D341Med (cell line): ENCODE measurements around the gene MOCS1.
"Not testable (repeated sequence)": the region's sequence is repeated elsewhere in the genome, so short reads cannot be mapped to it uniquely, and the experiment has no call there.

Experiments
- DNase-seq: peaks from one replicate; pipeline ENCODE4 v3.0.0; 2012; ENCODE audit warnings: low spot score

MOCS1 gene

DNA sequence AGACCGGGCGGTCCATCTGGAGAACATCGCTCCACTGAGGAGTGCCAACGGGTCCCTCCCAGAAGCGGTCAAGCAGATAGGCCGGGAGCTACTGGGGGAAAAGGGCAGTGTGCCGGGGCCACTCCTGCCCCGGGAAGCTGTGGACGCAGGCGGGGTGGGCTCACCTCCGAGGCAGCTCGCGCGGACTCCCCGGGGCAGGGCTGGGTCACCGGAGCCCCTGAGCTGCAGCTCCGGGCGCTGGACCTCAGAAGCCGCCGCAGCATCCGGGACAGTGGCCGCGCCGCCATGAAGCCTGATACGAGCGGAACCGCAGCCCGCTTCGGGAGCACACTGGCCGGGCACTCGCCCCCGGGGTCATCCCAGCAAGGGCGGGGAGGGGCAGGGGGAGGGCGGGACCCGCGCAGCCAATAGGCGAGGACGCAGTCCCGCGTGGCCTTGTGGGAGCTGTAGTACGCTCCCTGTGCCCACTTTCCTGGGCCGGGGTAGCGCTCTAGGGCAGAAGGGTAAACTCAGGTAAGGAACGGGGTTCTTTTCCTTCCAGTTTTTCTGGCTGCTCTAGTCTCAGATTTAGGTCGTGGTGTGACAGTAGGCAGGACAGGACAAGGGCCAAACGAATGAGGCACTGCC lies at the start of gene MOCS1:
MOCS1 (minus strand) TSS at position 332 of the 627 bp plus-strand sequence; CDS start at position 287, 45 bp downstream.
- peak; percentile 78 for DNase-seq

DNA sequence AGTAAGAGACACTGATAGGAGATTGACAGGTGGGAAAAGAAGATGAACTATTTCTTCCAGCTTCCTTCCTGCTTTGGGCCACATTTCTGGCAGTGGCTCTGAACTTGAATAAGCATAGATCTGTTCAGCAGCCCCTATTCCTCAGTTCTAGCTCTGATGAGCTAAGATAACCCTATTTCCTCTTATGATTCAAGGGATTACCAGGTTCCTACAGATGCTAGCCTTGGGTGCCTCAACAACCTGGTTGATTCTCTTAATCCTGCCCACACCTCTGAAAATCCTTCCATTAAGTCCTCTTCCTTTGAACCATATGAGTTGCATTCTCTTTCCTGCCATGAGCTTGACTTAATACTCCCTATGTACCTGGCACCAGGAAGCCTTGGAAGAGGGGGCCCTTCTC lies 49.8 kb upstream of the MOCS1 start:
- no peak for DNase-seq

DNA sequence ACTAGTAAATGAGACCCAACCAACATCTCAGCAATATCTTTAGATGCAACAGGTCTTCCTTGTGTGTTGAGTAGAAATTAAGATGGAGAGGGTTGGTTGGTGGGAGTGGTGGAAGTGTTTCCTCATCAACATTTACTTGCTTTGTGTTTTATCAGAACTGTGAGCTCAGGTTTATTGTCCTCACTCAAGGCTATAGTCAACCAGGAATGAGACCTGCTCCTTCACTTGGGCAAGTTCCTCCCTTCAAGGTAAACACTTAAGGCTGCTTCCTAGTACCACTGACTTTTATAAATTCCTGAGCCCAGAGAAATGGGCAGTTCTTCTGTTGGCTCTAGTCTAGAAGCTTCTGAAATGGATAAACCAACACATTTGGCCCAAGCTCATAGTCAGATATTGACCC lies 48.9 kb upstream of the MOCS1 start:
- no peak for DNase-seq

DNA sequence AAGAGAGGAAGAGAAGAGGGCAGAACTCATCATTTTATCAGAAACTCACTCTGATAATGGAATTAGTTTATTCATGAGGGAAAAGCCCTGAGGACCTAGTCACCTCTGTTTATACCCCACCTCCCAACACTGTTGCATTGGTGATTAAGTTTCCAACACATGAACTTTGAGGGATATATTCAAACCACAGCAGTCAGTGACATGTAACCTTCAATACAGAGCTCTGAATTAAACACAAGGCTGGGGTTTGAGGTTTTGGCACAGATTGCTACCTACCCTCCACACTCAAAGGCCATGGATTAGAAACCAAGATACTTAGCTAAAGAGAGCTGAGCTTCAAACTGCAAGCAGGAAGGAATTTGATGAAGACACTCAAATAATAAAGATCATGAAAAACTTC lies 48.5 kb upstream of the MOCS1 start:
- DNase-seq = no peak

DNA sequence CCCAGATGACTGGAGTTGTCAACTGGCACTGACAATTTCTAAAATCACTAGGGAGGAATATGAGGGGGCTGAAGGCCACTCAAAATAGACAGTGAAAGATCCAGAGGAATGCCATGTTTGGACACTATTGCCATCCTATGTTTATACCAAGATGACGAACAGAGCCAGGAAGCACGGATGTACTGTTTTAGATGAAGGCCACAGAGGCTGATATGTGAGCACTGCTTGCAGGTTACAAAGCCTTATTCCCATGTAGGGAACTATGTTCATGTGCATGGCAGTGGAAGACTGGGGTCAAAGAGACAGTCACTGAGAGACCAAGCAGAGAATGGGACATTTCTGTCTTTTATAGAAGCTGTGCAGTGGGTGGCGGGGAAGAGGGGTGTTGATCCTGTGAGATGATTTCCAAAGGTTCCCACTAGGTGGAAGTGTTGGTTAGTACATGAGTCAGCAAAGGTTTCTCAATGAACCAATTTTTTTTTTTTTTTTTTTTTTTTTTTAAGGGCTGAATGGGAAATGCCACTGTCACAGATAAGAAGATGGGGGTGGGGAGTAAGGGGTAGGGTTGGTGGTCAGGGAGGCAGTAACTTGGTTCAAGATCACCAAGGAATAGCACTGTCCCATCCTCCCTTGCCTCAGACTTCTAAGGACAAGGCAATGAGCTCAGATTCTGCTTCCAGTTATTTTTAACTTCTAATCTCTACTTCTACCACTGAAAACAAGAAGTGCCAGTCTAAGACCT lies 46.7 kb upstream of the MOCS1 start:
- peak; percentile 63 for DNase-seq

DNA sequence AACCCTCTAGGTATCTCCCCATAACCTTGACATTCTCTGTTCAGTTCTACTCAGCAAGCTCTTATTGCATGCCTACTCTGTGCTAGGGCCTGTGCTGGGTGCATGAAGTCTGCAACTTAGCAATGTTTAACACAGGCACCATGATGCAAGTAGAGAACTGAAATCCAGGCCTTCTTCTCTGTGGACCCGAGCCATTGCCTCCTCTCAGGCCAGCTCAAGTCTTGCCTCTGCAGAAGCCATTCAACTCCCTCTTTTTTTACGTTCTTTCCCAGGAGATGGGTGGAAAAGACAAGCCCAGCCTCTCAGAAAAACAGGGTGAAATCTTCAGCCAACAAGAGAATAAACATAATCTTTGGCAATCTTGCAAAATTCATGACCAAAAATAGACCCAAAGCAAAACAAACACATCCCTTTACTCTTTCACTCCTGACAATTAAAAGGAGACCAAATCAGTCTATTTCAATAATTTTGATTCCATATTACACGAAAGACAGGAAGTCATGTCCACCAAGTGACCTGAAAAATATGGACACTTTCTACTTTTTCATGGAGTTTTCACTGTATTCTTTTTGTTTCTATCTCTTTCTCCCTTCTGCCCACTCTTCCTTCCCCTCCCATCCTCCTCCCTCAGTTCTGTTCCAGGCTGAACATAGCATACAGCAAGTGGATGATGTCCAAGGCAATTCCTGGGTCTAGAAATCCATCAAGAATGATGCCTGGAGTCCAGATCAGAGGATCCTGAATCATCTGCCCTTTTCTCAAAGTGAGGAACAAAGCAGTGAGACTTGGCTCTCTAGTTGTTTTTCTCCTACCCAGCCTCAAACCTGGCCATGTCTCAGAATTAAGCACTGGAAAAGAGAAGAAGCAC lies 45.4 kb upstream of the MOCS1 start:
- no peak for DNase-seq

DNA sequence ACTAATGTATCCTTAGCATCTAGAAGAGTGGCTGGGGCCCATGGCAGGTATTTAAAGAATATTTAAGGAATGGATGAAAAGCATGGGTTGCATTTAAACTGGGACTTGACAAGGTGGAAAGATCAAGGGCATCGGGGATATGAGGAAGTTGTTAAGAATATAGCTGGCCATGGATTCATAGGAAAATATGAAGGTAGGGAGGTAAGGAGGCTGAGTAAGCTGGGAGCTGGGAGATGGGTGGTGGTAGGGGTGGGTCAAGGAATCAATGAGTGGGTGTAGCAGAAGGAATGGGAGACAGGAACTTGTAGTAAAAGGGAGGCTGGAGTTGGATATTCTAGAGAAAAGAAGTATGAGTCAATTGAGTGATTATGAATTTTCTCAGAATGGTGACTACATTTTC lies 44.0 kb upstream of the MOCS1 start:
- no peak for DNase-seq

DNA sequence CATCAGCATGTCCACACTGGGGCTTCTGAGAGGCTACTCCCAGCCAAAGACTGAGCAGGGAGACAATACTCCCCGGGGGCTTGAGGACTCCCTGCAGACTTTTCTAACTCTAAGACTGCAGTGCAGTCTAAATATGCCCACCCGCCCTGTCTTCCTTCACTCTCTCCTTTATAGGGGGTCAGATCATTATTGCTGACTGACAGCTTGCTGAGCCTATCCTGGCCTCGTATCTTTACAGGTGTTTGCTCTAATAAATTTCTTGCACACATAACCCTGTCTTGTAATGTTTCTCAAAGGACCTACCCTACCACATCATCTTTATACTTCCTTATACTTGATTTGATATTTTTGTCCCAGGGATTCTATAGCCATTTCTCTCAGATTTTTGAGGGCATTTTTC lies 39.4 kb upstream of the MOCS1 start:
- DNase-seq = no peak

DNA sequence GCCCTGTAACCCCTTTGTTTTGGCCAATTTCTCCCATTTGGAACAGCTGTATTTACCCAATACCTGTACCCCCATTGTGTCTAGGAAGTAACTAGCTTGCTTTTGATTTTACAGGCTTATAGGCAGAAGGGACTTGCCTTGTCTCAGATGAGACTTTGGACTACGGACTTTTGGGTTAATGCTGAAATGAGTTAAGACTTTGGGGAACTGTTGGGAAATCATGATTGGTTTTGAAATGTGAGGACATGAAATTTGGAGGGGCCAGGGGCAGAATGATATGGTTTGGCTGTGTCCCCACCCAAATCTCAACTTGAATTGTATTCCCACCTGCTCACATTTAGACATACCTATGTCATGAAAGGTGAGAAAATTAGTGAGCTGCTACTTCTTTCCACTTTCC lies 38.5 kb upstream of the MOCS1 start:
- not testable (repeated sequence) for DNase-seq

DNA sequence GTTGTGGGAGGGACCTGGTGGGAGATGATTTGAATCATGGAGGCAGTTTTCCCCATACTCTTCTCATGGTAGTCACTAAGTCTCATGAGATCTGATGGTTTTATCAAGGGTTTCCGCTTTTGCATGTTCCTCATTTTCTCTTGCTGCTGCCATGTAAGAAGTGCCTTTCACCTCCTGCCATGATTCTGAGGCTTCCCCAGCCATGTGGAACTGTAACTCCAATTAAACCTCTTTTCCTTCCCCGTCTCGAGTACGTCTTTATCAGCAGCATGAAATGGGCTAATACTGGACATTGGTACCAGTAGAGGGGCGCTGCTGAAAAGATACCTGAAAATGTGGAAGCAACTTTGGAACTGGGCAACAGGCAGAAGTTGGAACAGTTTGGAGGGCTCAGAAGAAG lies 36.9 kb upstream of the MOCS1 start:
- DNase-seq = not testable (repeated sequence)

DNA sequence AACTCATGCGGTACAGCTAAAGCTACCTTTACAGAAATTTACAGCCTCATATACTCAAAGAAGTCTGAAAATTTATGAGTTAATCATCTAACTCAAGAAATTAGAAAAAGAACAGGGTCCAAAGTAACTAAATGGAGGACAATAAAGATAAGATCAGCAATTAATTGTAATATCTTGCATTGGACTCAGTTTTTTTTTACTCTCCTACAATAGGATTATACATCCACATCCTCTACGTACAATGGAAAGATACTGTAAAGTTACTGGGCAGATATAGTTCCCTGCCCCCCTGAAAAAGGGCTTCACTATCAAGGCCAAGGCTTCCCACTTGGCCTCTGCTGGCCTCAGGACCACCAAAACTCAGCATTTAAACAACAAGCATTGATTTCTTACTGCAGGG lies 31.5 kb upstream of the MOCS1 start:
- DNase-seq = no peak

DNA sequence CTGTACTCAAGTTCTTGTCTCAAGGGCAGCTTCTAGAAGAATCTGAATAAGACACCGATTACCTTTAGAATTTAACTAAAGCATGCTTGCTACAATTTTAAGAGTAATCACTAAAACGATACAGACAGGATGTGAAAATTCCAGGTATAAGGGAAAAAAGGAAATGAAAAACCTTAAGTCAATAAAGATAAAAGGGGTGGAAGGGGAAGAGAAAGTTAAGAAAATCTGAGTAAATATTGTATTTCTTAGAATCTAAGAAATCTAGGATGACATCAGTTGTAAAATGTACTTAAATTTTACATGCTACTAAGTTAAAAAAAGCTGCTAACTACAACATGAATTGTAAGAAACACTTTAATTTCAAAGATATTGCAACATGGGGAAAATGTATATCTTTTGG lies 30.3 kb upstream of the MOCS1 start:
- DNase-seq = no peak

DNA sequence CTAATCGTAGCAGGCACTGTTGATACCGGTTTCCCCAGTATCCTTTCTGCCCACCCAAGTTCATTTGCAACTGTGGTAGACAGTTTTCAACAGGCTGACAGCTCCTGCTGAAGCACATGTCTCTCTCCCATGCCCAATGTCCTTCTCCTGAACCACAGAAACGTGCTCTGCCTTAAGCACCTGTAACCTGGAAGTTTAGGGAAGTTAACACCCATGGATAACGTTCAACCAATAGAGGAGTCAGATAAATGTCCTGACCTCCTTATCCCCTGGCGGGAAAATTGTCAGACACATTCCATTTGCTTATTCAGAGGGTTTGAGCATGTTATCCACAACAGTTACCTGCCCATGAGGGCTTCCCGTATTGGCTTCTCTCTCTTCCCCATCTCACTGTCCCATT lies 29.8 kb upstream of the MOCS1 start:
- no peak for DNase-seq

DNA sequence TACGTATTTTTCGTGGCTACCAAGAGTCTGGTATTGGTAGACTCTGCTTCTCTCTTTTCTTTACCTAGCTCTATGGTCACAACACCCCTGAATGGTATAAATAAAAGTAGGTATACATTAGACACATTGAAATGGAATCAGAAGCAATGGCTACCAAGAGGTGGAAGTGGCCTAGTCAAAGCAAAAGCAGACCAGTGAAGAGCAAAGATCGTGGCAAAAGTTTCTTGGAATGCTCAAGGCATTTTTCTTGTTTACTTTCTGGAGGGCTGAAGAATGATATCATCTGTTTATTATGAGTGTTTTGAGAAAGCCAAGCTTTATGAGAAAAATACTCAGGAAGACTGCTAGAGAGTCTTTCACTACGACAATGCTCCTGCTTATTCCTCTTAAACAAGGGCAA lies 28.6 kb upstream of the MOCS1 start:
- DNase-seq = no peak

DNA sequence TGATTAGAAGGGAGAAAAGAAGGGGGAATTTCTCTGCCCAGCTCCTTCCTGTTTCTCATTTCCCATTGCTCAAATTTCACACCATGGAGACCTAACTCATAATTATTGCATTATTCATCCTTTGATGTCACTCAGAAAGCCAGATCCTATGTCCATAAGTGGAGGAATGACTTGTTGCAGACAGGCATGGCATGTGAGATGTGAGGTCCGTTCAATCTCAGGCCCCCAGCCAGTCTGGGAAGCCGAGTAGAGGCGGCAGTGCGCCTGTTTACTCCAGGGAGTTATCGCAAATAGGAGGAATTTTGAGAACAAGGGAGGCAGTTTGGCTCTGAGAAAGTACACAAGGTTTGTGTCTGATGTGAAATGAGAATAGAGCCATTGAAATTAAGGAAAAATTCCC lies 26.9 kb upstream of the MOCS1 start:
- no peak for DNase-seq

DNA sequence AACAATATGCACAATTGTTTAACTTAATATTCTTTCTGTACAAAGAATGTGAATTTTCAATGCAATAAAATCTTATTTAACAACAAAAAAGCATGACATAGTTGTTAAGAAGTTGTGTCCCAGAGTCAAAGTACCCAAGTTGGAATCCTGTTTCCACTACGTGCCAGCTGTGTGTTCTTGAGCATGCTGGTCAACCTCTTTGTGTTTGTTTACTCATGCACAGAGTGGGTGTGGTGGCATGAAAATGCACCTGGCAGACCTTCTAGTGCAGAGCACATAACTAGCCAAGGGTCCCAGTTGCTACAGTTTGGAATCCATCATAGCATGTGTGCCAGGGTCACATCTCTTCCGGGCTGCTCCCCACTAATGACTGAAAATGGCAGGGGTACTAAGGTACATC lies 24.7 kb upstream of the MOCS1 start:
- no peak for DNase-seq

DNA sequence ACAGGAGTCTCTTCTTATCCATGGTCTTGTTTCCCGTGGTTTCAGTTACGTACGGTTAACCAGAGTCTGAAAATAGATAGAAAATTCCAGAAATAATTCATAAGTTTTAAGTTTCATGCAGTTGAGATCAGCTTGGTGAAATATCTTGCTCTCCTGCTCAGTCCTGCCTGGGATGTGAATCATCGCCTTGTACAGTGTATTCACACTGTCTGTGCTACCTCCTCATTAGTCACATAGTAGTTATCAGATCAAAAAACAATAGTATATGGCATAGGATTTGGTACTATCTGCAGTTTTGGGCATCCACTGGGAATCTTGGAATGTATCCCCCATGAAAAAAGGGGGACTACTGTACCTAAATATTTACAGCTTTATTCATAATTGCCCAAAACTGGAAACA lies 22.7 kb upstream of the MOCS1 start:
- no peak for DNase-seq

DNA sequence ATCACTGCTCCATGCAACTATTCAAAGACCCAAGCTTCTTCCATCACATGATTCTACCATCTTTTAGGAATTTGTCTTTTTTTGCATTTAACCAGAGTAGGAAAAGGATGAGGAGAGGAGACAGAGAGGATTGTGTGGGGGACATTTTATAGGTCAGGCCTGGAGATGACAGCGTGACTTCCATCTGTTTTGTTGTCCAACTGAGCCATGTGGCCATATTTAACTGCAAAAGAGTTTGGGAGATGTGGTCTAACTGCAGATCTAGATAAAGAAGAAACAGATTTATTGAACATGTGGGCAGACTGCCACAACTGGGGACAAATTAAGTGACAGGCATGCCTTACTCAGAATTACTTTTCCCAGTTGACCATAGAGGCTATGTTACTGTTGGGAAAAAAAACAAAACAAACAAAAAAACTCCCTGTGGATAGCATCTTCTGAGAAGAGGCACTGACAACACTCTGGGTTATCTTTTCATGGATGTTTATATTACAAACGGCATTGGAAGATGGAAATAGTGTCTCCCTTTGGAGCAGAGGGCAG lies 18.9 kb upstream of the MOCS1 start:
- no peak for DNase-seq

DNA sequence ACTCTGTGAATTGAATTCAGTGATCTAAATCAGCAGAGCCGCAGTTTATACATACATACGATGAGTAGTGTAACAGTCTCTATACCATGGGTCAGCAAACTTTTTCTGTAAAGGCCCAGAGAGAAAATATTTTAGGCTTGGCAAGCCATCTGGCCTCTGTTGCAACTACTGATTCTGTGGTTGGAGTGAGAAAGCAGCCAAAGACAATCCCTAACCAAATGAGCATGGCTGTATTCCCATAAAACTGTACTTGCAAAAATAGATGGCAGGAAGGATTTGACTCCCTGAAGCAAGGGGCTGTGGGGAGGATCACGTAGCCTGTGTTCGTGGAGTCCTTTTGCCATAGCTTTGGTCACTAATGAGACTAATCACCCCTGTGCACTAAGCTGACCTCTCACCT lies 17.9 kb upstream of the MOCS1 start:
- no peak for DNase-seq

DNA sequence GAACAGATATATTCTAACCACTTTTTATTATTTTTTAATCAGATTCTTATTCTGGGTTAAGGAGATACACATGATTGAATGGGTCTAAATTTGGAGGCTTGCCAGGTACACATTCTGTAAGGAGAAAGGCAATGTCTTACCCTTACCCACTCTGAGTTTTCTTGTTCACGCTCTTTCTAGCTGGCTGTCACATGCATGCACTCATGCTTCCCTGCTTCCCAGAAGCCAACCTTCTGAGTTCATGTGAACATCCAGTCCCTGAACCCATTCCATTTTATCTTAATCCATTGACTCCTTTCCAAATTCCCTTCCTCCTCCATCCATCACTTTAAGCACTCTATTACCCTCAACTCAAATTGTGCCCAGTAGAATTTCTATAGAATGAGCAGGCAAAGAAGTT lies 17.5 kb upstream of the MOCS1 start:
- no peak for DNase-seq

DNA sequence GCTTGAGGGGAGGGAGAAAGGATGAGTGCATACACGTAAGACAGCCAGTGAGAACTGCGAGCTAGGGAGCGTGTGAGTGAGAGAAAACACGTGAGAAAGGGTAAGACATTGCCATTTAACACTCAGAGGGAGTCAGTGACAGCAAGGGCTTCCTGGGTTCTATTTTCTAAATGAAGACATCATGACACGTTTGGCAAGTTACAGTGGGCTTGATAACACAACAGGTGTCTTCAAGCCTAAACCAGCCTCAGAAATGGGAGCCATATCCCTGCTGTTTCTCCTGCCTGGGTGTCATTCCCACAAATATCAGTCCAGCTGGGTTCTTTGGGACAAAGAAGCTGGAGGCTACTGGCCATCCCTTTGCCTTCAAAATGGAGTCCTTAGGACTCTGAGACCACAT lies 16.9 kb upstream of the MOCS1 start:
- no peak for DNase-seq

DNA sequence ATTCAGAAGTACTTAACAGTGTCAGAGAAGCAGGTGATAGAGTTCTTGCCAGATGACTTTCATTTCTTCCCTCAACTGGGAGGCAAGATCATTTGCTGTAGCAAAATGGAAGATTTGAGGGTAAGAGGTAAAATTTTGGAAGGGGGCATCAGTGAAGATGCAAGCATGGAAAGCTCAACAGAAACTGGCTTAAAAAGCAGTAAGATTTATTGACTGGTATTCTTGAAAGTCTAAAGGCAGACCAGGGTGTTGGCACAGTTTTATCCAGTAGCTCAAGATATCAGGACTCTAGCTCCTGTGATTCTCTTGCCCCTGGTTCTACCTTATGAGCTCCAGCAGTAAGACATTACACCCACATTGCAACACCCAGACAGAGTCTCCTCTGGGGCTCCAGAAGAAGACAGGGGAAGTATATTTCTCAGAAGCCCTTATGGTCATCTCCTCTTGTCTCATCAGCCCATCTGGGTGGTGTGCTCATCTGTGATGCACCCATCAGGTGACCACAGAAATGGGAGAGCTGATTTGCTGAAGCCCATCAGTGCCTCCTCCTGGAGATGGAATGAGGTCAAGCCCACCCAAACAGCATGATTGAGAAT lies 16.0 kb upstream of the MOCS1 start:
- no peak for DNase-seq
